T47D (cell line): ENCODE measurements around the gene SLC6A6.

ENCODE experiments used
- DNase-seq, 2 experiments: peaks; one replicate each; pipeline versions ENCODE4 v3.0.0 to v3.0.0-alpha.2; 2011 to 2012; ENCODE audit warnings: low read depth in 1 of 2, low spot score in 1 of 2
- JUND ChIP-seq: IDR thresholded peaks from 2 replicates; pipeline ENCODE4 v1.6.1; 2012; ENCODE audit warnings: low read depth
- in situ Hi-C: cut with HindIII; loops from 2 replicates; pipeline ENCODE4 v1.10.0; 2016; ENCODE audit warnings: low sequenced_read_pairs, low pct_unique_long_range_greater_than_20kb

The SLC6A6 gene

DNA sequence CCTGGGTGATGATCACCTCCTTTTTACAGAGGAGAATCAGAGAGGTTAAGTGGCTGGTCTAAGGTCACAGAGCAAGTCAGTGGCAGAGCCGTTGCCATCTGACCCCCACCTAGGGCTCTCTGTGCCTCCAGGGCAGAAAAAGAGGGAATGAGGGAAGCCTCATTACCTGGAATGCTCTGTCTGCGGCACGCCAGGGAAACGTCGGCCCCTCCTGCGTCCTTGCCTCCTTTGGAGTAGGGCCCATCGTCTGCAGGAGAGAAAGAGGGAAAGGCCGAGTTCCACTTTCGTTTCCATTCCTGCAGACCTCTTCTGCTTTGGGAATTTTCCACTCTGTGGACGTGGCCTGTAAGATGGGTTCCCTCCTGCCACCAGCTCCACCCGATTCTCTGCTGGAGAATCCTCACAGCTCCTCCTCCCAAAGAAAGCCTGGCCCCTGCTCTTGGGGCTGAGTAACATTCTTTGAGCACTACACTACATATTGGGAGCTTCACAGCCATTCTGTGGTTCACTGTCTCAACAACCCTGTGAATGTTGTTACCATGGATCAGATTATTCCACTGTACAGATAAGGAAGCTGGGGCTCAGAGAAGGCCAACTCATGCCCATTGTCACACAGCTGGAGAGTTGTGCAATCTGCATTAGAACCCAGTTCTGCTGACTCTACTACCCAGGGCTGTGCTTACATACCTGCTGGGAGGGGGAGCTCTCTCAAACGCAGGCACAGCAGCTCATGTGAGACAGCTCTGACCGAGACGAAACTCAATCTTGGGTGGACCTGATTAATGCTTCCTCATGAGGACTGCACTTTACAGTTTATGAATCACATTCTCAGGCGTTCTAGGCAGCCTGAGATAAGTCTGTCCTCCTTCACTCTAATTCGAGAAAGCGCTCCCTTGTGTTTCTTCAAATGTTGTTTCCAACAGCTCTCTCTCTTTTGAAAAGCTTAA, 123.6 kb downstream of the SLC6A6 start:
- in situ Hi-C loops, result no loop called here
- TF ChIP-seq JUND, result no peak
- no peak for DNase-seq

DNA sequence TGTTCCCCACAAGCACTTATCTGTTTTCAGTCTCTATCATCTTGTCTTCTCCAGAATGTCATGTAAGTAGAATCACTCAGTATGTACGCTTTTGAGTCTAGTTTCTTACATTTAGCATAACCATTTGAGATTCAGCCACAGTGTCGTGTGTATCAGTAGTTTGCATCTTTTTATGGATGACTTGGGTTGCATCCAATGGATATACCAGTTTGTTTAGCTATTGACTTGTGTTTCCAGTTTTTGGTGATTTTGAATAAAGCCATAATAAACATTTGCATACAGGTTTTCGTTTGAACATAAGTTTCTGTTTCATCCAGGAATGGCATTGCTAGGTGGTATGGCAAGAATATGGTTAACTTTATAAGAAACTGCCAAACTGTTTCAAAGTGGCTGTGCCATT, 125.7 kb downstream of the SLC6A6 start:
- no peak for TF ChIP-seq JUND
- peak in 1 of 2 experiments; percentile 68 for DNase-seq
- in situ Hi-C loops, result no loop called here

DNA sequence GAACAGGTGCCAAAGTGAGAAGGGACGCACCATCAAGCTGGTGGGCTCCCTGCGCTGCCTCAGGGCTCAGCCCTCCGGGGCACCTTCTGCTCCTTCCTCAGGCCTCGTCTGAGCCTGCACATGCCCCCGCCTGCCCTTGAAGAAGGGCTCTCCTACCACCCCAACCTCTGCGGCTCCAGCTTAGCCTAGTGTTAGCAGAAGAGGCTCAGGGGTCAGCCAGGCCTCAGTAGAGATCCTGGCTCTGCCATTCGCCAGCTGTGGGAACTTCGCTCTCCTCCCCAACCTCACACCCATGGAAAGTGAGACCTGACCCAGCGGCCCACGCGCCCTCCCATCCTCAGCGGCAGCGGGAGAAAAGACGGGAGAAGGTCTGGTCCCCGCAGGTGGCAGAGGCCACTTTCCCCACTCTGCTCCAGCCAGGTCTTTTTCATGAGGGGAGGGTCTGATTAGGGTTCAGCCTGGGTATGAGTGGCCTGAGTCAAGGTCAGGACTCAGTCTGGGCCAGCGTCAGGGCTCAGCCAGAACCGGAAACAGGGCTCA, 129.5 kb downstream of the SLC6A6 start:
- in situ Hi-C loops, result no loop called here
- TF ChIP-seq JUND, result no peak

DNA sequence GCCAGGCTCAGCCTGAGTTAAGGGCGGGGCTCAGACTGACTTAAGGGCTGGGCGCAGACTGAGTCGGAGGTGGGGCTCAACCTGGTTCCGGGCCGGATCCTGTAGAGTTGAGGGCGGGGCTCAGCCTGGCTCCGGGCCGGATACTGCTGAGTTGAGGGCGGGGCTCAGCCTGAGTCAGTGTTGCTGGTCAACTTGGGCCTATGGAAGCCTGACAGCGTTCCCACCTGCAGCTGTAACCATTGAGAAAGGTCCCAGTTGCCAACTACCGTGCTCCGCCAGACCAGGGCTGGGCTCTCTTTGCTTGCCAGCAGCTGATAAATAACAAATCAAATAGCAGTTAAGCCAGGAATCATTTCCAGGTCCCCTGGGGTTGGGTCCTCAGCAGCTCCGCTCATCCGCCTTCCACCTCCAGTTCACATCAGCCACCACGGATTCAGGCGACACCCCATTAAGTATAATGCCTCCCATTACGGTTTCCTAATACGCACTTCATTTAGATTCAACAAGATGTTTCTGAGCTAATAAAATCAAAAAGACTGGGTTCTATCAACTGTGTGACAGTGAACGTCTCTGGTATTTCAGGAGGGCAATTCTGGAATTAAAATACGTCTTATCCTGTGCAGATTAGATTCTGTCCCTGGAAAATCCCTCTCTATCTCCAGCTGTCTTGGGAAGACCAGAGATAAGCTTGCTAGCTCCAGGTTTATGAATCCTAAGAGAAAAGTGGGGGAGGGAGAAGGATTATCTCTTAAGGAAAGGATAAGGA, 130.5 kb downstream of the SLC6A6 start:
- peak in 1 of 2 experiments; percentile 73 for DNase-seq
- no peak for TF ChIP-seq JUND
- in situ Hi-C loops, result no loop called here

More for the DNA sequence above, 129.5 kb downstream of the SLC6A6 start:
- no peak for DNase-seq

DNA sequence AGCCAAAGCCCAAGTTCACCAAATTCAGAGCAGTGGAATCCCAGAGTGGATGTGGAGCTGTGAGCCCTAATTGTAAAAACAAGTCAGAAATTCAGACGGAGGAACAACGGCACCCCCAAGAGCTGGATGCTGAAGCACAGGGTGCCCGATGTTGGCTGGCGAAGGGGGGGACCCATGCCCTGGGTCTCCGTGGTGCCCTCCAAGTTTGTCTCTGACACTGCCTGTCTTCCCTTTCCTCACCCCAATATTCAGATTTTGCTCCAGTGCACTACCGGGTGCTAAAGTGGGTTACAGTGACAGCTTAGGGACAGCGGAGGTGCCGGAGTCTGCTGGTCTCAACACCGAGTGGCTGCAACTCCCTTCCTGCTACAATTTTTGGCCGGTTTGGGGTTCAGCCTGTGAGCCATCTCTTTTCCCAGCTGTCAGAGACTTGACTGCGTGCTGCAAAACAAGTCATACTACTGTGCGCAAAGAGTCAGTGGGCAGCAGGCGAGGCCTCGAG, 131.1 kb downstream of the SLC6A6 start:
- no peak for TF ChIP-seq JUND
- DNase-seq, result no peak
- in situ Hi-C loops, result no loop called here

DNA sequence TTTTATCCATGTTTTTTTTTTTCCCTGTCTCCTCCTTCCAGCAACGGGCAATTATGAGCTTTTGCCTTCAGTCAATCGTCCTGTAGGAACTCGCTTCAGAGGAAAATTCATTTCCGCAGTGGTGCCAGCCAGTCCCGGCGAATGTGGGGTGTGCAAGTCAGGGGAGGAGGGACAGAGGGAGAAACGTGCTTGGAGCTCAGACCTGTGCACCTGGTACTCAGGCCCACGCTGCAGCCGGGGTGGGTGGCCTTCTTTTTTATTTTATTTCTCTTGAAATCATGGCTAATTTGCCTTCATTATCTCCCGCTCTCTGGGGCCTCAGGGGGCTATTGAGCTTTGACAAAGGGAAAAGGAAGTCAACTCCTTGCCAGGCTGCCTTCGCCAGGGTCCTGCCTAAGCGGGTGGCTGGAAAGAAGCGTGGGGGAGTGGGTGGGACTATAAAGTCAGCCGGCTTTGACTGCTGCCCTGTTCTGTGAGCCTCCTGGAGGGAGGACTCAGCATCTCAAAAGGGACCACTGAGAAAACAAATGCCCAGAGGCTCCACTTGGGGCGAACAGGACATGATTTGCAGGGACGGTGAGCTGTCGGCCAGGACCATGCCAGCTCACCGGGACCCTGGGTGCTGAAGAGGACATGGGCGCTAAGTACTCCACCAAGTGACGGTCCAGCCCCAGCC, 132.2 kb downstream of the SLC6A6 start:
- no peak for DNase-seq
- TF ChIP-seq JUND, result no peak
- in situ Hi-C loops, result no loop called here

DNA sequence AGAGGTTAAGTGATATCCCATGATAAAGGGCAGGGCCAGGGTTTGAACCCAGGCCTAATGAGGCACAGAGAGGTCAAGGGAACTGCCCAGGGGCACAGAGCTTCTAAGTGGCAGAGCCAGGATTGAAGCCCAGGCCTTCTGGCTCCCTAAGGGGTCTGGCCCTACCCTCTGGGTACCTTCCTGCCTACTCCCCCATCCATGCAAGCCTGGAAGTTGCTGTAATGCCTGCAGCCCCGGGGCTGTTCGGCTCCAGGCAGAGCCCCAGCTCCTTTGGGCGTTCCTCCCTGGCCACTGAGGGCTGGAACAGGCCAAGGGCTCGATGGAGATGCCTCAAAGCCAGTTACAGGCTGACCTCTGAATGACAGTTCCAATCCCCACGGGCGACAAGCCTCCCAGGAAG, 133.2 kb downstream of the SLC6A6 start:
- no peak for DNase-seq
- in situ Hi-C loops, result no loop called here
- TF ChIP-seq JUND, result no peak

DNA sequence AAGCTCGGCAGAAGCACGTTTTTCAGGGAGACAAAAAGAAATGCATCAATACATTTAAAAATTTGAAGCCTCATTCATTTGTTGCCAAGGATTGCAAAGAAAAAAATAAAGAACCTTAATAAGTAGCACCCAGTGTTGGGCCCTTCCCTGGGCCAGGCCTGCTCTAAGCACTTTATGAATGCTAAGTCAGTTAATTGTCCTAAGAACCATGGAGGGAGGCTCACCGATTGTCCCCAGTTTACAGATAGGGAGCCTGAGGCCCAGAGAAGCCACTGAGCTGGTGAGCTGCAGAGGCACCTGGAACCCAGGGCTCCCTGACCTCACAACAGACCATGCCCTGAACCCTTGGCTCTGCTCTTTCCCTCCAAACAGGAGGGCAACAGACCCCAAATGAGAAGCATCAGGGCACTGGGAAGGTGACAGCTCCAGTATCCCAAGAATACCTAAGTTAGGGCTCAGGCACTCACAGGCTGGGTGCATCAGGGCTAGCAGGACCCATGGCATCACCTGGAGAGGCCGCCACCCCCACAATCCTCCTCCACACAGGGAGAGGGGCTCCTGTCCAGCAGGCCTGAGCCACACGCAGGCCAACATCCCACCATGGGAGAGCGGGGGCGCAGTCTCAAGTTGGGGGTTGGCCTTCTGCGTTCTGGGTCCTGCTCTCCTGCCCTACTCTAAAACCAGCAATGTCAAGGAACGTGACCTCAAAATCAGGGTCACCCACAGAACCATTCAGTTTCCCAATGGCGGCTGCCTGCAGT, 133.8 kb downstream of the SLC6A6 start:
- TF ChIP-seq JUND, result no peak
- in situ Hi-C loops, result no loop called here

DNA sequence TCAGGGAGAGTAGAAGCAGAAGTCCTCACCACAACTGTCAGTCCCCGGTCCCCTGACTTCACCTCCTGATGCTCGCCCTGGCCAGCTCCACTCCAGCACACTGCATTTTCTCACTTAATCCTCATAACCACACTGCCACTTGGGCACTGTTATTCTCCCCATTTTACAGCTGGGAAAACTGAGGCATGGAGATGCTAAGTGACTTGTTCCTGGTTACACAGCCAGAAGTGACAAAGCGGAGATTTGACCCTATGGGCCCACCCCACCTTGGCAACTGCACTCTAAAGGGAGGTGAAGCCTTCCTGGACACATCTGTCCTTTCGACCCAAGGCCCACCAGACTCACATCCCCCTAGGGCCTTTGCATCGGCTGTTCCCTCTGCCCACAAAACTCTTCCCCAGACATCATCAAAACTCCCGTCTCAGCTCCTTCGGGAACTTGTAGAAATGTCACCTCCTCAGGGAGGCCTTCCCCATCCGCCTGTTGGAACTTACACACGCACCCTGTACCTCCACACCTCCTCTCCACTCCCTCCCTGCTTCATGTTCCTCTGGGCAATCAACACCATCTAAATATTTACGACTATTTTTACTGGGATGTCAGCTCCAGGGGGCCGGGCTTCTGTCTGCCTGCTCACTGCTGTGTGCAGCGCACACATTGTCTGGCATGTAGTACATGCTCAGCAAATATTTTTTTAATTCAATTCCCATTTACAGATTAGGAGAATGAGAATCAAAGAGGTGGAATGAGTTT, 134.6 kb downstream of the SLC6A6 start:
- TF ChIP-seq JUND, result no peak
- in situ Hi-C loops, result no loop called here
- no peak for DNase-seq

More for the DNA sequence above, 133.8 kb downstream of the SLC6A6 start:
- no peak for DNase-seq

DNA sequence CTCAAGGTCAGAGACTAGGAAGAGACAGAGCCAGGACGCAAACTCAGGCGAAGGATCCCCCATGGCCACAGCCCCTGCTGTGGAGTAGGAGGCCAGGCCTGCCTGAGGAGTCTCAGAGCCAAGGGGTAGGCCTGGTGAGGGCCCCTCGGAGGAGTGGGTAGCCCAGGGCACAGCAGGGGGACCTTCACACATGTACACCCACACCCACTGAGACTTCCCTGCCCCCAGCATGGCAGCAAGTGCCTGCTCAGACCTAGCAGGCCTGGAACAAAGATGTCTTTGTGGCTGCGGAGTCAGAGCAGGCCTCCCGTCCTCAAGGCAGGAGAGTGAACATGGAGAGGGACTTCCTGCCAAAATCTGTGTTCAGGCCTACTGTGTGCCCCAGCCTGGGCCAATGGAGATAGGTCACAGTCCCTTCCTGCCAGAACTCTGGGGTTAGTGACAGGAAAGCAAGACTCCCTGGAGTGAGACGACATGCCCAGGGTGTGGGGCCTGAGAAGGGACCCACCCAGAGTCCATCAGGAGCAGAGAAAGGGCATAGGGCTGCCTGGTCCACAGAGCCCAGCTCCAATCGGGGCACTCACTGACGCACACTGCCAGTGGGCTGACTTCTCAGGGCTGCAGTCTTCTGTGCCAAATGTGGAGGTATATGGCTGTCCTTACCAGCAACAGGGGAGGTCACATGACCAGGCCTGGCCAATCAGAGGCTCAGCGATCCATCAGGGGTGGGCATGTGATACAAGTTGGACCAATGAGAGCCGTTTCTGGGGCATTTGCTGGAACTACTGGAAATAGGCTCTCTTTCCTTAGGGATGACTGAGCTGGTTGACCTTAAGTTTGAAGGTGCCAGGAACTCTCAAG, 135.4 kb downstream of the SLC6A6 start:
- peak in 1 of 2 experiments; percentile 51 for DNase-seq
- no peak for TF ChIP-seq JUND
- in situ Hi-C loops, result no loop called here
